OCI-LY1 (cell line): ENCODE results near the gene RNF25.

Experiments
- H2AFZ ChIP-seq: fragments of 200-600 bp; sonication (generic), shearing (Covaris generic); 2 replicates; pipeline ENCODE4 v1.6.0; 2014; ENCODE audit warnings: antibody characterized with exemption, mild to moderate bottlenecking, low read length
- H3F3A ChIP-seq: fragments of 200-600 bp; sonication (generic), shearing (Covaris generic); 2 replicates; pipeline ENCODE4 v1.6.0; 2014; ENCODE audit warnings: mild to moderate bottlenecking, antibody characterized with exemption, low read length, moderate library complexity; ENCODE audit not compliant: insufficient read depth
- H3K27ac ChIP-seq: fragments of 200-600 bp; sonication (generic); 2 replicates; pipeline ENCODE4 v1.5.1; 2014; ENCODE audit warnings: low read length, mixed run types, mild to moderate bottlenecking, low read depth; ENCODE audit not compliant: poor library complexity, severe bottlenecking
- H3K27me3 ChIP-seq: fragments of 200-600 bp; sonication (generic); 2 replicates; pipeline ENCODE4 v1.6.0; 2014; ENCODE audit warnings: antibody characterized with exemption, mild to moderate bottlenecking, low read length, moderate library complexity; ENCODE audit not compliant: insufficient read depth
- H3K36me3 ChIP-seq: fragments of 200-600 bp; sonication (generic); 2 replicates; pipeline ENCODE4 v1.6.1; 2014; ENCODE audit warnings: mild to moderate bottlenecking, antibody characterized with exemption, low read length, moderate library complexity, mixed read lengths; ENCODE audit not compliant: insufficient read depth
- H3K4me1 ChIP-seq: fragments of 200-600 bp; sonication (generic); 2 replicates; pipeline ENCODE4 v1.5.1; 2014; ENCODE audit warnings: mild to moderate bottlenecking, low read length, moderate library complexity; ENCODE audit not compliant: insufficient read depth, severe bottlenecking
- H3K4me2 ChIP-seq: fragments of 200-600 bp; sonication (generic), shearing (Covaris generic); 2 replicates; pipeline ENCODE4 v1.6.1; 2014; ENCODE audit warnings: low read length
- H3K4me3 ChIP-seq: fragments of 200-600 bp; sonication (generic); 2 replicates; pipeline ENCODE4 v1.5.1; 2014; ENCODE audit warnings: low read length, low read depth, mild to moderate bottlenecking, mixed read lengths; ENCODE audit not compliant: poor library complexity, severe bottlenecking
- H3K79me2 ChIP-seq: fragments of 200-600 bp; shearing (Covaris generic); 2 replicates; pipeline ENCODE4 v1.6.1; 2016; ENCODE audit warnings: mixed run types, low read length, mixed read lengths; ENCODE audit not compliant: insufficient read depth
- H3K9ac ChIP-seq: fragments of 200-600 bp; sonication (generic), shearing (Covaris generic); 2 replicates; pipeline ENCODE4 v1.6.1; 2014; ENCODE audit warnings: mild to moderate bottlenecking, low read length, mixed read lengths
- H3K9me2 ChIP-seq: fragments of 200-600 bp; sonication (generic), shearing (Covaris generic); 2 replicates; pipeline ENCODE4 v1.6.1; 2014; ENCODE audit warnings: low read depth, mild to moderate bottlenecking, low read length, mixed read lengths
- H3K9me3 ChIP-seq: fragments of 200-600 bp; shearing (Covaris generic); 2 replicates; pipeline ENCODE4 v1.6.1; 2014; ENCODE audit warnings: low read length, mixed read lengths
- H4K20me1 ChIP-seq: fragments of 200-600 bp; sonication (generic), shearing (Covaris generic); 2 replicates; pipeline ENCODE4 v1.6.0; 2016; ENCODE audit warnings: mild to moderate bottlenecking, low read length; ENCODE audit not compliant: insufficient read depth
- EZH2 ChIP-seq: fragments of 200-600 bp; sonication (generic), shearing (Covaris generic); IDR thresholded peaks from 2 replicates; pipeline ENCODE4 v1.8.0; 2017; ENCODE audit warnings: borderline replicate concordance, mixed run types, mild to moderate bottlenecking, antibody characterized with exemption, low read length, moderate library complexity, mixed read lengths
- TF ChIP-seq, protein P1 (sequence below): fragments of 200-600 bp; sonication (generic), shearing (Covaris generic); IDR thresholded peaks from 2 replicates; pipeline ENCODE4 v1.5.1; 2017; ENCODE audit warnings: mild to moderate bottlenecking, antibody characterized with exemption, low read length, moderate library complexity, mixed read lengths

The RNF25 gene

DNA sequence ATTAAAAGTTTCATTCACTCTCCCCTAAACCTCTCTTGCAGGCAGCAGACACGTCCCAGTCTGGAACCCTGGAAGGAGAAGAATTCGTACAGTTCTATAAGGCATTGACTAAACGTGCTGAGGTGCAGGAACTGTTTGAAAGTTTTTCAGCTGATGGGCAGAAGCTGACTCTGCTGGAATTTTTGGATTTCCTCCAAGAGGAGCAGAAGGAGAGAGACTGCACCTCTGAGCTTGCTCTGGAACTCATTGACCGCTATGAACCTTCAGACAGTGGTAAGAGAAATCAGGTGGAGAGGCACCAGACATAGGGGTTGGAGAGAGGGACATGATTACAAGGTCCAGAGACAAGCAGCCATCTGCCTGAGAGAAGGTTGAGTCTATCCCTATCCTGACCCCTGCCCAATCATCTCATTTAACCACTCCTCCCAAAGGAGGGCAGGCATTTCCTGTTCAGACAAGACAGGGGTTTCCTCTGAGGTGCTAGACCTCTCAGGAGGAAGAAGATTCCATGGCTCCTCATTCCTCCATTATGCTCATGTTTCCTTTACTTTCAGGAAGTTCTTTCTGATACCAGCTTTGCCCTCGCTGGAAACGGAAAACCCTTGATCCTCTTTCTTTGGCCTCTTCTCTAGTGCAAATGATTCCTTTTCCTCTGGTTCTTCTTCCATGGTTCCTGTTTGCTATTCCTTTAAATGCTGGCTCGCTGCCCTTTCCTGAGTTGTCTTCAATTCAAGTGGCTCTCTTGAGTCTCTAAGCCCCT lies 49.0 kb downstream of the RNF25 start:
- H3K27me3 ChIP-seq: no peaks in the 10 kb centered on the region; the same call in 1 of the 2 replicates
- no peaks in the 10 kb centered on the region for H4K20me1 ChIP-seq
- no peak for TF ChIP-seq EZH2
- TF ChIP-seq, protein P1, sequence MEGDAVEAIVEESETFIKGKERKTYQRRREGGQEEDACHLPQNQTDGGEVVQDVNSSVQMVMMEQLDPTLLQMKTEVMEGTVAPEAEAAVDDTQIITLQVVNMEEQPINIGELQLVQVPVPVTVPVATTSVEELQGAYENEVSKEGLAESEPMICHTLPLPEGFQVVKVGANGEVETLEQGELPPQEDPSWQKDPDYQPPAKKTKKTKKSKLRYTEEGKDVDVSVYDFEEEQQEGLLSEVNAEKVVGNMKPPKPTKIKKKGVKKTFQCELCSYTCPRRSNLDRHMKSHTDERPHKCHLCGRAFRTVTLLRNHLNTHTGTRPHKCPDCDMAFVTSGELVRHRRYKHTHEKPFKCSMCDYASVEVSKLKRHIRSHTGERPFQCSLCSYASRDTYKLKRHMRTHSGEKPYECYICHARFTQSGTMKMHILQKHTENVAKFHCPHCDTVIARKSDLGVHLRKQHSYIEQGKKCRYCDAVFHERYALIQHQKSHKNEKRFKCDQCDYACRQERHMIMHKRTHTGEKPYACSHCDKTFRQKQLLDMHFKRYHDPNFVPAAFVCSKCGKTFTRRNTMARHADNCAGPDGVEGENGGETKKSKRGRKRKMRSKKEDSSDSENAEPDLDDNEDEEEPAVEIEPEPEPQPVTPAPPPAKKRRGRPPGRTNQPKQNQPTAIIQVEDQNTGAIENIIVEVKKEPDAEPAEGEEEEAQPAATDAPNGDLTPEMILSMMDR: no peak
- H3K9me2 ChIP-seq: no peaks in the 10 kb centered on the region
- H3K9me3 ChIP-seq: no peaks in the 10 kb centered on the region
- H3K4me1 ChIP-seq: no peaks in the 10 kb centered on the region
- no peaks in the 10 kb centered on the region for H3K36me3 ChIP-seq
- no peaks in the 10 kb centered on the region for H3K79me2 ChIP-seq
- no peak overlapping the region for H3K27ac ChIP-seq
- no peak overlapping the region for H3K9ac ChIP-seq
- no peak overlapping the region for H3K4me3 ChIP-seq
- no peaks in the 10 kb centered on the region for H3F3A ChIP-seq
- no peak overlapping the region for H2AFZ ChIP-seq
- no peak overlapping the region for H3K4me2 ChIP-seq

DNA sequence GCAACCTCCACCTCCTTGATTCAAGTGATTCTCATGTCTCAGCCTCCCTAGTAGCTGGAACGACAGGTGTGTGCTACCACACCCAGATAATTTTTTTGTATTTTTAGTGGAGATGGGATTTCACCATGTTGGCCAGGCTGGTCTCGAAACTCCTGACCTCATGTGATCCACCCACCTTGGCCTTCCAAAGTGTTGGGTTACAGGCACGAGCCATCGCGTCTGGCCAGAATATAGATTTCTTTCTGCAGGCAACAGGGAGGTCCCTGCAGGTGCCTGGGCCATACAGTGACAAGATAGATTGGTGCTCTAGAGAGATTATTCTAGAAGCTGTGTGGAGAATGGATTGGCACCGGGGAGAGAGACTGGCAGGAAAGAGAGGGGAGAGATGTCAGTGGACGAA lies 50.8 kb downstream of the RNF25 start:
- H3F3A ChIP-seq: no peaks in the 10 kb centered on the region
- TF ChIP-seq EZH2: no peak
- TF ChIP-seq, protein P1: no peak
- no peaks in the 10 kb centered on the region for H3K79me2 ChIP-seq
- no peak overlapping the region for H3K4me2 ChIP-seq
- H3K27ac ChIP-seq: no peak overlapping the region
- H4K20me1 ChIP-seq: no peaks in the 10 kb centered on the region
- no peak overlapping the region for H2AFZ ChIP-seq
- no peak overlapping the region for H3K9ac ChIP-seq
- no peaks in the 10 kb centered on the region; the same call in 1 of the 2 replicates for H3K27me3 ChIP-seq
- H3K4me1 ChIP-seq: no peaks in the 10 kb centered on the region
- H3K9me3 ChIP-seq: no peaks in the 10 kb centered on the region
- H3K9me2 ChIP-seq: no peaks in the 10 kb centered on the region
- no peaks in the 10 kb centered on the region for H3K36me3 ChIP-seq
- no peak overlapping the region for H3K4me3 ChIP-seq

- no peaks in the 10 kb centered on the region for H4K20me1 ChIP-seq
- no peaks in the 10 kb centered on the region for H3F3A ChIP-seq
- no peaks in the 10 kb centered on the region for H3K36me3 ChIP-seq
- no peaks in the 10 kb centered on the region; the same call in 1 of the 2 replicates for H3K27me3 ChIP-seq
- no peaks in the 10 kb centered on the region for H3K9me2 ChIP-seq
- H3K4me3 ChIP-seq: no peak overlapping the region
- H3K4me1 ChIP-seq: no peaks in the 10 kb centered on the region
- no peak overlapping the region for H3K4me2 ChIP-seq
- no peak overlapping the region for H3K9ac ChIP-seq
- no peaks in the 10 kb centered on the region for H3K79me2 ChIP-seq
- no peak overlapping the region for H2AFZ ChIP-seq
- H3K27ac ChIP-seq: no peak overlapping the region
- H3K9me3 ChIP-seq: no peaks in the 10 kb centered on the region
- TF ChIP-seq EZH2: no peak
- TF ChIP-seq, protein P1: peak; percentile 16; the same call in 1 of the 2 replicates
These were observed 53.5 kb downstream of the RNF25 start for GRCh38 chr2:218618102-218618860.
